ENCODE data around the gene ZNF319.

Gene ZNF319

DNA sequence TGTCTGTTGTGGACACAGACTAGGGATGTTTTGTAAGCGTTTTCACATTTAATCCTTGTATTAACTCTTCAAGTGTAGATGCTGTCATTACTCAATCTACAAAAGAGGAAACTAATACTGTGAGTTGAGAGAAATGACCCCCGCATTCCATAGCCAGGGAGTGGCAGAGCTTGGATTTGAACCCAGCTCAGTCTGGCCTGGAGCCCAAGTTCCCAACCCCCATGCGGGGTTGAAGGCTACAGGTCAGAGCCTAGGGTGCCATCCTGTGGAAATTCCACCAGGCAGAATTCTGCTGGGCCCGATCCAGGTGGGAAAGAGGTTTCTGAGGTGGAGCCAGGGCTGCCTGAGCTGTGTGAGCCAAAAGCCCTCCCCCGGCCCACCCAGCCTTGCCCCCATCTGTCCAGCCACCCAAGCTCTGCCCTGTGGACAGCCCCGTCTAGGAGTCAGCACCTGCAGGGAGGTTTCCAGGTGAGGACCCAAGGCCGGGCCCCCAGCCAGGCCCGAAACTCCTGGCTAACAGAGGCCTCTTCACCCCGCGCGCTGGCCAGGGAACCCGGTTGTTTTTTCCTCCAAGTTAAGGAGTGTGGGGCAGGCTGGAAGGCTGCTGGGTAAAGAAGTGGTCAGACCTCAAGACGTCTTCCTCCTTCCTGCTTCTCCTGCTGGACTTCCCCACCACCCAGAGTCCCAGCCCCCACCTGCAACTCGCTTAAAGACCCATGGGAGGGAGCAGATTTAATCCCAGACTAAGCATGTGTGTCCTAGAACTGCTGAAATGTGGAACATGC is 30.7 kb upstream of the ZNF319 start:
- TF ChIP-seq GATA3 (IDR thresholded peaks at IDR 0.05; ENCODE audit: low read depth, low read length) (no peak), GATA2 (IDR thresholded peaks at IDR 0.05; ENCODE audit: low read depth, low read length) (no peak)

DNA sequence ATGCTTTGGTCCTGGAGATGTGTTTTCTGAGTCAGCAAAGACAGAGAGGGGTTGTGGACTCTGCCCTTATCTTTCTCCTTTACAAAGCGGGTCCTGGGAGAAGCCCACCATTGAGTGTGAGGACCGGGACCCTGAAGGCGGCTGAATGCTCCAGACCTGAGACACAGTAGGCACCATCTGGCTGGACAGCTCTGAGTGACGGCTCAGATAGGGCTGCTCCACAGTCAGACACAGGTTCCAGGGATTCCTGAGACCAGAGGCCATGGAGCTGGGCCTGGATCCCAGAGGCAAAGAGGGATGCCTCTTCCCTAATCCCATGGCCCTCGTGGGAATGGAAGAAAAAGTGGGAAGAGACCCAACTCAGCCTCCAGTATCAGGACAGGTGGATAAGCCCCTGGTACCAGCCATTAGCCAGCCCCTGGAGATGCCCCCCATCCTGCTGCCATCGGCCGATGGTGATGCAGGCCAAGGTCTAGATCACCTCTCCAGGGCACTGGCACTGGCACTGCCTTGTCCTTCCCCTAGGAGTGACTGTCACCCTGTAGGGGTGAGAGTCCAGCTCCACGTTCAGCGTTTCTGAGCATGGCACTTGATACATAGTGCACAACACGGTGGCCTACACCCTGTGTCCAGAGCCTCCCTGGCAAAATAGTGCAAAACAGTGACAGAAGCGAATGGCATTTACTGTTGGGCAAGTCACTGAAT is 29.8 kb upstream of the ZNF319 start:
- TF ChIP-seq GATA3 (IDR thresholded peaks at IDR 0.05; ENCODE audit: low read depth, low read length) (no peak), GATA2 (IDR thresholded peaks at IDR 0.05; ENCODE audit: low read depth, low read length) (no peak)

GRCh38 chr16:58029410-58029809 is 28.9 kb upstream of the ZNF319 start:
- no peak for TF ChIP-seq GATA2 (IDR thresholded peaks at IDR 0.05; ENCODE audit: low read depth, low read length)

DNA sequence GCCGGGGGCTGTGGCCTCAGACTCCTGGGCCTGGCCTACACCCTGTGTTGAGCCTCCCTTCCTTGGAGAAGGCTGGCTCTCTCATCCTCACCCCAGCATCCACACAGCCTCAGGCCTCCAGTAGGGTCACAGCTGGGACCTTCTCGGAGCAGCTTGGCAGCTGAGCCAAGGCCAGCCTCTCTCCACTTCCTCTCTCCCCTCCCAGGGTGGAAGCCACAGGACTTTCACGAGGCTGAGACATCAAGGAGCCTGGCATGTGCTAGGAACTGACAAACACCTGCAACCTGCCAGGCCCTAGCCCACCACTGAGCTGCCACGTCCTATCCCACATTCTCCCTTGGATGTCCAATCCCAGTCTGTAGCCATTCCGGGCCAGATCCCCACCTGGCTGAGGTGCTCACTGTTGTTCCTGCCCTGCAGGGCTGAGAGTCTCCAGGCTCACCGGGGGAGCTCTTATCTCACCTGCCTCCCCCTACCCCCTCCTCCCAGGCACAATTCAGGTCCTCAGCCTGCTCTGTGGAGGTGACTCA is 28.1 kb upstream of the ZNF319 start:
- TF ChIP-seq GATA3 (IDR thresholded peaks at IDR 0.05; ENCODE audit: low read depth, low read length) = no peak
- TF ChIP-seq GATA2 (IDR thresholded peaks at IDR 0.05; ENCODE audit: low read depth, low read length) = no peak

DNA sequence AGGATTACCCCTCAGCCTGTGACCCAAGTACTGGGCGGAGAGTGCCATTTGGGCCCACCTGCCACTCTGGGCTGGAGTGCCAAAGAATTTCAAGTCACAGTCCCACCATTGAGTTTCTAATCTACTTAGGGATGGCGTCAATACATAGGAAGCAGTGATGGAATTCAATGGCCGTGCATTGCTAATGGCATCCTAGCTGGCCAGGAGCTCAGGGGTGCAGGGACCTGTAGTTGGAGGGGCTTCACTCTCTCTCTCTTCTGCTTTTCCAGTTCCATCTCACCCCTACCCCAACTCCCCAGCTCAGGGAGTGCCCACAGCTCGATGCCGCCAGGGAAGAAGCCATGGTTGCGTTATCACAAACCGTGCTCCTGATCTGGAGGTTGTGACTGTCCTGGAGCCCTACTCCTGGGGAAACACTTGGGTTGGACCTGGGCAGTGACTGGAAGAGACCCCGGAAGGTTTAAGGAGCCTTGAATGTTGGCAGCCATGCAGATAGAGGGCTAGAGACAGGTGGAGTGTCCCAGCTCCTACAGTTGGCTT is 27.5 kb upstream of the ZNF319 start:
- no peak for TF ChIP-seq GATA3 (IDR thresholded peaks at IDR 0.05; ENCODE audit: low read depth, low read length)
- no peak for TF ChIP-seq GATA2 (IDR thresholded peaks at IDR 0.05; ENCODE audit: low read depth, low read length)

- TF ChIP-seq GATA2 (IDR thresholded peaks at IDR 0.05; ENCODE audit: low read depth, low read length) (no peak), GATA3 (IDR thresholded peaks at IDR 0.05; ENCODE audit: low read depth, low read length) (no peak)
These were observed 26.9 kb upstream of the ZNF319 start for GRCh38 chr16:58027161-58027915.

GRCh38 chr16:58026705-58027160 is 26.3 kb upstream of the ZNF319 start:
- TF ChIP-seq GATA2 (IDR thresholded peaks at IDR 0.05; ENCODE audit: low read depth, low read length) = no peak
- no peak for TF ChIP-seq GATA3 (IDR thresholded peaks at IDR 0.05; ENCODE audit: low read depth, low read length)

DNA sequence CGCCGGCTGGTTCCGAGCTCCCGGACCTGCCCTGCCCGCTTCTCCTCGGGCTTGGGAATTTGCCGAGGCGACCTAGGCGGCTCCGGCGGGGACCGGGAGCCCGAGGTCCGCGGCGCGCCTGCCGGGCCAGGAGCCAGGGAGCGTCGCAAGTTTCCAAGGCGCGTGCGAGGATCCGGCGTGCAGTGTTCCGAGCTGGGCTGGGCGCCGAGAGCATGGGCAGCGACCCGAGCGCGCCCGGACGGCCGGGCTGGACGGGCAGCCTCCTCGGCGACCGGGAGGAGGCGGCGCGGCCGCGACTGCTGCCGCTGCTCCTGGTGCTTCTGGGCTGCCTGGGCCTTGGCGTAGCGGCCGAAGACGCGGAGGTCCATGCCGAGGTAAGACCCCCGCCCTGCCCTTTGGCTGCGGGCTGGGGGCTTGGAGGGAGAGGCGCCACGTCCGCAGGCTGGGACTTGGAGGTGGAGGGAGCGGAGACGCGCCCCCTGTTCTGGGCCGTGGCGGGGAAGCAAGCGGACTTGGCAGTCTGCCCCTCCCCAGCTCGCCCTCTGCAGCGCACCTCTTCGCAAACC is 25.8 kb upstream of the ZNF319 start:
- no peak for TF ChIP-seq GATA3 (IDR thresholded peaks at IDR 0.05; ENCODE audit: low read depth, low read length)
- no peak for TF ChIP-seq GATA2 (IDR thresholded peaks at IDR 0.05; ENCODE audit: low read depth, low read length)

- no peak for TF ChIP-seq GATA2 (IDR thresholded peaks at IDR 0.05; ENCODE audit: low read depth, low read length)
These were observed 25.1 kb upstream of the ZNF319 start, which contains the start of gene MMP15 for GRCh38 chr16:58025351-58026138. MMP15 (plus strand) TSS chr16:58025754; CDS start chr16:58026351, 597 bp downstream.

DNA sequence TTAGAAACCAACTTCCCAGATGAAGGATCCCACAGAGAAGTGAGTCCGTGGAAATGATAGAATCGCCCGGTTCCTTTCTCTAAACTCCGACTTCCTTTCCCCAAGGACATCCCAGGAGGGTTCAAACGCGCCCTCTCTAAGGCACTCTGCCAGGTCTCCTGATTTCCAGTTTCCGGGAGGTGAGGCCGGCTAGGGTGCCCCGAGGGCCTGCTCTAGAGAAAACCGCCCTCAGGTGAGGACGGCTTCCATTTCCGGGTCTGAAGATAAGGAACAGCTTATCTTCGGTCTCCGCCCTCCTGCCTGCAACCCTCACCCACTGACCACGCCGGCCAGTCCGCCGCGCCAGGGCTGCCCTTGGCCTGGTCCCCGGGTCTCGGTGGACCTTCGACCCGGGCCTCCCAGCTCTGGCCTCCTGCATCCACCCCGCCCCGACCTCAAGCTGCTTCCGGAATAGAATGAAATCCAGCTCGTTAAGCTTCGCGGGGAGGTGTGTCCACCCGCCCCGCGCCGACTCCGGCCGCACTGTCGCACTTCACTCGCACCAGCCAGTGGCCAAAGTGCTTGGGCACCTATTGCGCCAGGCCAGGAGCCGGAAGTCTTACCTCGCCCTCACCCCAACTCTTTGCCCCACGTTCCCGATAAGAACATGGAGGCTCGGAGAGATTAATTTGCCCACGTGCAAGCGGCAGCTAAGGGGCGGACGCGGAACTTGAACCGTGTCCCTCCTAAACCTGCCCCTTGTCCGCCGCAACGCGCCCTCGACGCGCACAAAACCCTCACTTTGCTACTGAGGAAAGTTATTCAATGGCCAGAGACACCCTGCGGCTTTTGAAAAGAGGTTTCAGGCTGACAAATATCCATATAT is 24.2 kb upstream of the ZNF319 start:
- no peak for TF ChIP-seq GATA2 (IDR thresholded peaks at IDR 0.05; ENCODE audit: low read depth, low read length)
- TF ChIP-seq GATA3 (IDR thresholded peaks at IDR 0.05; ENCODE audit: low read depth, low read length) = no peak

DNA sequence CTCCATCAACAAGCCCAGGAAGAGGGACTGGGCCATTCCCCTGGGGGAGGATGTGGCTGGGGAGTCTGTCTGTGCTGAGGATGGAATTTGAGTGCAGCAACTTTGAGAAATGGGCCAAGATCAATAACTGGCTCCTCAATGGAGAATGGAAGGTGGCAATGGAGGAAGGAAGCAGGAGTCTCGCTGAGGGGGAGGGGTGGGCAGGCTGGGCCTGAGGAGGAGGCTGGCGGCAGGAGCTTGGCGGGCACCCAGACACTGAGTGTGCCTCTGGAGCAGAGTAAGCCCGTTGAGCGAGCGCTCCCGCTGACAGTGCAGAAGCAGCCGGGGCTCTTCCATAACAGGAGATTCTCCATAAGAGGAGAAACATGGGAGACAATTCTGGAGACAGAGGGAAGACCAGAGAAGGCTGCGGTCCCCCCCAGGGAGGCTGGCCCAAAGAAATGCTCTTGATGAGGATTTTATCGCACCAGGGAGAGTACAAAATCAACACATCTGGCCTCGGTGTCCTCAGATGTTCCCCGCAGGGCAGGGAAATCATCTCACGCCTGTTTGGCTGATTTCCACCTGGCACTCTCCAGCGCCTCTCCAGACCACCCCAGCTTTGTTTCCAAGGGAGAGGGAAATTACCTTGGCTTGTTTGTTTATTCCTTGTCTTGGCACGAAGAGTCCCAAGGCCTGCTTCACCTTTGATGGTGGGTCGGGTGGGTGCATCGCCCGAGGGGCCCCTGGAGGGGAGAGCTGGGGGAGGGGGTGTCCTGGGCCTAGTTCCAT is 22.3 kb upstream of the ZNF319 start:
- TF ChIP-seq GATA2 (IDR thresholded peaks at IDR 0.05; ENCODE audit: low read depth, low read length) = peak; percentile 77; the same call in 1 of the 2 replicates
- TF ChIP-seq GATA3 (IDR thresholded peaks at IDR 0.05; ENCODE audit: low read depth, low read length) = no peak

Measured in SH-SY5Y (cell line).